ENCODE results near the gene FRMD5.
"Not testable (repeated sequence)": the region's sequence is repeated elsewhere in the genome, so short reads cannot be mapped to it uniquely, and the experiment has no call there.

The FRMD5 gene

DNA sequence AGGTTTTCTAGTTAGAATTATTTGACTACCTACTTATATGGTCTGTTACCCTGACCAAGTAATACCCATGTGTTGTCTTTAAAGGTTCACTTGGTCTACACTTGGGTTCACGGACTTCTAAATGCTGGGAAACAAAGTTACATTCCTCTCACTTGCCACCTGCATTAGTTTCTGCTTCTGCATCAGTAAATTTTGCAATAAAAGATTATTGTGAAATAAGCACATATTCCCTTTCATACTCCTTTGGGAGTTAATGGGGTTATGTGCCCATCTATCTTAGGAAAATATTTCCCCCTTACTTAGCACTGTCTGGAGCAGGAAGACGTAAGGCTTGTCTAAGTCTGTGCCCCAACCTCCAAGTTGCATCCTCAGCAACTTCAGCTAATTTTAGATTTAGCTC, 160.7 kb downstream of the FRMD5 start:
- no peak overlapping the region for H3K4me3 ChIP-seq (ENCODE audit: control insufficient read depth, low read depth, low read length)
- no peak for DNase-seq (ENCODE audit: low read depth)
- TF ChIP-seq, protein P1, sequence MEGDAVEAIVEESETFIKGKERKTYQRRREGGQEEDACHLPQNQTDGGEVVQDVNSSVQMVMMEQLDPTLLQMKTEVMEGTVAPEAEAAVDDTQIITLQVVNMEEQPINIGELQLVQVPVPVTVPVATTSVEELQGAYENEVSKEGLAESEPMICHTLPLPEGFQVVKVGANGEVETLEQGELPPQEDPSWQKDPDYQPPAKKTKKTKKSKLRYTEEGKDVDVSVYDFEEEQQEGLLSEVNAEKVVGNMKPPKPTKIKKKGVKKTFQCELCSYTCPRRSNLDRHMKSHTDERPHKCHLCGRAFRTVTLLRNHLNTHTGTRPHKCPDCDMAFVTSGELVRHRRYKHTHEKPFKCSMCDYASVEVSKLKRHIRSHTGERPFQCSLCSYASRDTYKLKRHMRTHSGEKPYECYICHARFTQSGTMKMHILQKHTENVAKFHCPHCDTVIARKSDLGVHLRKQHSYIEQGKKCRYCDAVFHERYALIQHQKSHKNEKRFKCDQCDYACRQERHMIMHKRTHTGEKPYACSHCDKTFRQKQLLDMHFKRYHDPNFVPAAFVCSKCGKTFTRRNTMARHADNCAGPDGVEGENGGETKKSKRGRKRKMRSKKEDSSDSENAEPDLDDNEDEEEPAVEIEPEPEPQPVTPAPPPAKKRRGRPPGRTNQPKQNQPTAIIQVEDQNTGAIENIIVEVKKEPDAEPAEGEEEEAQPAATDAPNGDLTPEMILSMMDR (IDR thresholded peaks at IDR 0.05; ENCODE audit: control insufficient read depth, insufficient read depth, low read depth, low read length, missing control alignments) = no peak

DNA sequence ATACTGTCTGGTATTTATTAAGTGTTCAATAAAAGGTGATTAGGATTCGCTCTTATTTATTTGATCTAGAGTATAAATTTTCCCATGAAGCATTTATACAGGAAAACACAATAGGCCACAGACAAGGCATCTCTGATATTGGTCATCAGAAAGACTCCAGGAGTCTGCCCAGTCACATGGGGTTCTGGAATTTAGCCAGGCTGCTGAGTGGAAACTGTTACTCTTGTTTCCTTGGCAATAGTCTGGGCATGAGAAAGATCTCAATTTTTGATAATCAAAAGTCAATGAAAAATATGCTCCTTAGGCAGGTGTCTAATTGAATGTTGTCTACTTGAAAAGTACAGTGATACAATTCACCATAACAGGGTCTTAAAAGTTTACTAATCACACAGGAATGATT, 161.2 kb downstream of the FRMD5 start:
- no peak overlapping the region for H3K4me3 ChIP-seq (ENCODE audit: control insufficient read depth, low read depth, low read length)
- no peak for DNase-seq (ENCODE audit: low read depth)
- TF ChIP-seq, protein P1 (IDR thresholded peaks at IDR 0.05; ENCODE audit: control insufficient read depth, insufficient read depth, low read depth, low read length, missing control alignments) = no peak

- not testable (repeated sequence) for H3K4me3 ChIP-seq (ENCODE audit: control insufficient read depth, low read depth, low read length); DNase-seq (ENCODE audit: low read depth)
These were observed 162.3 kb downstream of the FRMD5 start for GRCh38 chr15:44032820-44033219.

DNA sequence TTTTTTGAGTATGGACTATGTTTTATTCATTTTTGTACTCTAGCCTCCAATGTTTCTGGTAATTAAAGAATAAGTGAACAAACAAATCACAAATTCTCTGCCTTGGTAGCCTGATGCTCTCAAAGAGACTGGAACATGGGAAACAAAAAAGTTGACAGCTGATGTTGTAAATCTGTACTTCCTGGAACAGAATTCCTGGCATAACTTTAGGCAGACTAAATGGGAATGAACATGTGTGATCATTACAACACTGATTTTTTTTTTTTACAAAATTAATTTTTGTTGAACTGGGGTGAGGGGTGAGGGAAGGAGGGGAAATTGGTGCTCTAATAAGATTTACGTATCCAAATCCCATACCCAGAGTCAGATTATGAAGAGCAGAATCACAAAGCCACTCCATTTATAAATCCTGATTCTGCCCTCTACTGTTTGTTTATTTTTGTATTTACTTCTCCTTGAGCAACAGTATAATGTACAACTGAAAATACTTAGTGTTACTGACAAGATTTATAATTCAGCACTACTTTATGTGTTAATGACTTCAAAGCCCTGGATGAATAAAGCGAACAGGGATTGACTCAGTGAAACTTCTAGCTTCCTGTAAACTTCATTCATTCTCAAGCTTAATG, 165.0 kb downstream of the FRMD5 start:
- no peak for DNase-seq (ENCODE audit: low read depth)
- no peak overlapping the region for H3K4me3 ChIP-seq (ENCODE audit: control insufficient read depth, low read depth, low read length)
- TF ChIP-seq, protein P1 (IDR thresholded peaks at IDR 0.05; ENCODE audit: control insufficient read depth, insufficient read depth, low read depth, low read length, missing control alignments) = no peak

- H3K4me3 ChIP-seq (ENCODE audit: control insufficient read depth, low read depth, low read length) = no peak overlapping the region
- DNase-seq (ENCODE audit: low read depth) = no peak
- TF ChIP-seq, protein P1 (IDR thresholded peaks at IDR 0.05; ENCODE audit: control insufficient read depth, insufficient read depth, low read depth, low read length, missing control alignments) = no peak
These were observed 166.1 kb downstream of the FRMD5 start for GRCh38 chr15:44029003-44029402.

- no peak for DNase-seq (ENCODE audit: low read depth)
- TF ChIP-seq, protein P1 (IDR thresholded peaks at IDR 0.05; ENCODE audit: control insufficient read depth, insufficient read depth, low read depth, low read length, missing control alignments) = no peak
- no peak overlapping the region for H3K4me3 ChIP-seq (ENCODE audit: control insufficient read depth, low read depth, low read length)
These were observed 166.7 kb downstream of the FRMD5 start for GRCh38 chr15:44028349-44028748.

GRCh38 chr15:44024155-44024554, 170.9 kb downstream of the FRMD5 start:
- no peak for DNase-seq (ENCODE audit: low read depth)
- H3K4me3 ChIP-seq (ENCODE audit: control insufficient read depth, low read depth, low read length) = no peak overlapping the region
- TF ChIP-seq, protein P1 (IDR thresholded peaks at IDR 0.05; ENCODE audit: control insufficient read depth, insufficient read depth, low read depth, low read length, missing control alignments) = no peak
